Left ventricle myocardium inferior (tissue), 1 donor: ENCODE results near the gene ATG7. TPM values are rescaled to one million over a fixed set of nuclear protein-coding genes. Genes with fewer than 3 reads are reported as not detected.

Experiments used
- DNase-seq: peaks from one replicate; pipeline ENCODE4 v3.0.0-alpha.2; 2020
- H3K27ac ChIP-seq: fragments of 200-600 bp; replicated peaks from 2 replicates; pipeline ENCODE4 v1.8.0; 2021
- H3K27me3 ChIP-seq: fragments of 200-600 bp; 2 replicates; pipeline ENCODE4 v1.8.0; 2021; ENCODE audit warnings: low read depth
- H3K36me3 ChIP-seq: fragments of 200-600 bp; 2 replicates; pipeline ENCODE4 v1.8.0; 2021
- H3K4me1 ChIP-seq: fragments of 200-600 bp; 2 replicates; pipeline ENCODE4 v1.8.0; 2021
- H3K4me3 ChIP-seq: fragments of 200-600 bp; 2 replicates; pipeline ENCODE4 v1.8.0; 2021; ENCODE audit warnings: mild to moderate bottlenecking, moderate library complexity
- H3K9me3 ChIP-seq: fragments of 200-600 bp; replicated peaks from 2 replicates; pipeline ENCODE4 v1.8.0; 2021
- intact Hi-C: fragments of 100-400 bp; cut with micrococcal nuclease; formaldehyde crosslinking; loops from one replicate; pipeline ENCODE4 v1.11.0; 2022
- total RNA-seq: library from RNA; stranded (reverse); fragmentation: NEBNext Ultra II Directional; extraction: Animal tissue kit (Norgen Biotek cat#: 25700); gene quantifications from one replicate; pipeline ENCODE4 v1.2.1, GENCODE V29; 2021
- TF ChIP-seq, protein P1 (sequence below): fragments of 200-600 bp; IDR thresholded peaks from 2 replicates; pipeline ENCODE4 v1.8.0; 2021; ENCODE audit warnings: antibody characterized with exemption, mild to moderate bottlenecking, borderline replicate concordance
- donor health status: DM: no; HTN: yes; CAD: no; lungs with severe emphysema.

Gene ATG7
- total RNA-seq, 1 donor from 2014 or later, result 15.7 TPM

DNA sequence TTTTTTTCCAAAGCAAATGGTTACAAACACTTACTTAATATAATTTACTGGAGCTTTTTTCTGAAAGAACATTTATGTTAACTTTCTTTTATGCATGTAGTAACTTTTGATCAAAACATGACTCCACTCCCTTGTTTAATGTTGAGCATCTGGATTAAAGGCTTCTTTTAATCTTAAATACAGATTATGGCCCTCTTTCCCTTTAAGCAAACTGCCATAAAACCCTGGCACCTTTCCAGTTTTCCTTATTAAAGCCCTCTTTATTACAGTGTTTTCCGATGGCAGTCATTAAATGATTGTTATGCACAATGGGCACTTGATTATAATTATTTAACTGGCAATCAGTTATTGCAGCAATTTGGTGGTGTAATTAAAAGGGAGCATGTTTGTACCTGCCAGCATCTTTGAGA, 204.5 kb downstream of the ATG7 start:
- TF ChIP-seq, protein P1, sequence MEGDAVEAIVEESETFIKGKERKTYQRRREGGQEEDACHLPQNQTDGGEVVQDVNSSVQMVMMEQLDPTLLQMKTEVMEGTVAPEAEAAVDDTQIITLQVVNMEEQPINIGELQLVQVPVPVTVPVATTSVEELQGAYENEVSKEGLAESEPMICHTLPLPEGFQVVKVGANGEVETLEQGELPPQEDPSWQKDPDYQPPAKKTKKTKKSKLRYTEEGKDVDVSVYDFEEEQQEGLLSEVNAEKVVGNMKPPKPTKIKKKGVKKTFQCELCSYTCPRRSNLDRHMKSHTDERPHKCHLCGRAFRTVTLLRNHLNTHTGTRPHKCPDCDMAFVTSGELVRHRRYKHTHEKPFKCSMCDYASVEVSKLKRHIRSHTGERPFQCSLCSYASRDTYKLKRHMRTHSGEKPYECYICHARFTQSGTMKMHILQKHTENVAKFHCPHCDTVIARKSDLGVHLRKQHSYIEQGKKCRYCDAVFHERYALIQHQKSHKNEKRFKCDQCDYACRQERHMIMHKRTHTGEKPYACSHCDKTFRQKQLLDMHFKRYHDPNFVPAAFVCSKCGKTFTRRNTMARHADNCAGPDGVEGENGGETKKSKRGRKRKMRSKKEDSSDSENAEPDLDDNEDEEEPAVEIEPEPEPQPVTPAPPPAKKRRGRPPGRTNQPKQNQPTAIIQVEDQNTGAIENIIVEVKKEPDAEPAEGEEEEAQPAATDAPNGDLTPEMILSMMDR, result no peak
- Histone ChIP-seq H3K4me3 (no peak overlapping the region), H3K36me3 (no peaks in the 10 kb centered on the region), H3K9me3 (no peaks in the 10 kb centered on the region), H3K27me3 (no peaks in the 10 kb centered on the region), H3K4me1 (peaks cover 40% of the 10 kb centered on the region), H3K27ac (peak overlapping the region; percentile 50)
- no peak for DNase-seq
- intact Hi-C loops, result no loop called here

DNA sequence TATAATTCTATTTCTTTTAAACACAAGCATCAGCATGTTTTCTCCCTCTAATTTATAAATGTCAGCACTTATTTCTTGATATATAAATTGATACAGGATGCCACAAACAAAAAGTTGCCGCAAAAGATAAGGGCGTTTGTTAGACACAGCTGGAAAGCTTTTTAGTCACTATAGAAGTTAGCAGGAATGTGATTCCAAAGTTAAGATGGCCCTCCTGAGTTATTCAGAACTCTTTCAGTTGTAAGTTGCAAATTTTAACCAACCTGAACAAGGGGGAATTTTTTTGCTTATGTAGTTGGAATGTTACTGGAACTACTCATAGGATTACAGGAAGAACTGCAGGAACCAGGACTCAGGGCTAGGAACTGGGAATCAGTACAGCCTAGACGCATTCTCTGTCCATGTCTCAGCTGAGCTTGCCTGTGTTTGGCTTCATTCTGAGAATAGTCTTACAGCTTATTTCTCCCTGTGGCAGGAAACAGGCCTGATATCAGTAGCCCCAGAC, 205.3 kb downstream of the ATG7 start:
- intact Hi-C loops, result no loop called here
- no peak for DNase-seq
- Histone ChIP-seq H3K4me3 (no peak overlapping the region), H3K9me3 (no peaks in the 10 kb centered on the region), H3K27me3 (no peaks in the 10 kb centered on the region), H3K4me1 (peaks cover 47% of the 10 kb centered on the region), H3K36me3 (no peaks in the 10 kb centered on the region), H3K27ac (peak overlapping the region; percentile 50)
- TF ChIP-seq, protein P1, result no peak

DNA sequence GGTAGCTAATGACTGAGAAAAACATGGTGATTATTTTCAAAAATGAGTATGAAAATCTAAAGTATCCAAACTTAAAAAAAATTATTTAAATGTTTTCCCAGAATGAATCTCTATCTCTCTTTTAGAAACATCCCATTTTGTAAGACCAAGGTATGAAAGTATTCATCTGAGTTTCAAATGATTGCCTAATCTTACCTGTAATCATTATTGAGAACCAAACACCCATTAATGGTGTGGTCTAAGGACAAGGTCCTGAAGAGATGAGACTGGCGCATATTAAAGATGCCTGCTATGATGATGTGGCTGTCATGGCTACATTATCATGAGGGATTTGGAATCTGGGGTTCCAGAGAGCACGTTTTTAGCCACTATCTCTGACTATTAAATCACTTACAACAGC, 206.0 kb downstream of the ATG7 start:
- Histone ChIP-seq H3K9me3 (no peaks in the 10 kb centered on the region), H3K27me3 (no peaks in the 10 kb centered on the region), H3K36me3 (no peaks in the 10 kb centered on the region), H3K4me3 (no peak overlapping the region), H3K4me1 (peaks cover 48% of the 10 kb centered on the region), H3K27ac (peak overlapping the region; percentile 50)
- no peak for DNase-seq
- intact Hi-C loops, result no loop called here
- TF ChIP-seq, protein P1, result no peak

DNA sequence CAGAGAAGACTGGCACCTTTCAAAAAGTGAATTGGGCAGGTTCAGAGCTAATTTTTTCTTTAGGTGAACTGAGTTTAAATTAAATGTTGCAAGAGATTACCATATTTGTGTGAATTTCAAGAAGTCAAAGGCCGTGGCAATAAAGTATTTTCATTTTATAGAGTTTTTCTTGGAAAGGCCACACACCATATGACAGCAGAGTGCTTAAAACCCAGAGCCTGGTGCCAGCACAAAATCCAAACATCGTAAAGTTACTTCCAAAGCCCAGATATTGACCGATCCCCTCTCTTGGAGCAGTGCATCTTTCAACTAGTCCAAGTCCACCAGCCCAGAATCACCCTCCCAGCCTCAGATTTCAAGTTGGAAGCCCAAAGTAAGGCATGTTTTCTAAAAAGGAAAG, 207.0 kb downstream of the ATG7 start:
- peaks cover 48% of the 10 kb centered on the region for H3K4me1 ChIP-seq
- no peak for DNase-seq
- TF ChIP-seq, protein P1, result no peak
- H3K9me3 ChIP-seq, result no peaks in the 10 kb centered on the region
- no peak overlapping the region for H3K27ac ChIP-seq
- no peaks in the 10 kb centered on the region for H3K36me3 ChIP-seq
- H3K27me3 ChIP-seq, result no peaks in the 10 kb centered on the region
- no peak overlapping the region for H3K4me3 ChIP-seq
- intact Hi-C loops, result no loop called here

GRCh38 chr3:11480663-11481298, 208.6 kb downstream of the ATG7 start:
- Histone ChIP-seq H3K4me1 (peaks cover 48% of the 10 kb centered on the region), H3K36me3 (no peaks in the 10 kb centered on the region), H3K9me3 (peaks cover 8% of the 10 kb centered on the region), H3K4me3 (no peak overlapping the region), H3K27ac (peak overlapping the region; percentile 77), H3K27me3 (no peaks in the 10 kb centered on the region)
- DNase-seq, result no peak
- TF ChIP-seq, protein P1, result no peak
- intact Hi-C loops, result no loop called here
